Measurements from ENCODE around the gene PLXNA4. TPM values are rescaled to one million over a fixed set of nuclear protein-coding genes. Genes with fewer than 3 reads are reported as not detected.

Gene PLXNA4
- total RNA-seq, 1 donor from 2014 or later, result 3.5 TPM

DNA sequence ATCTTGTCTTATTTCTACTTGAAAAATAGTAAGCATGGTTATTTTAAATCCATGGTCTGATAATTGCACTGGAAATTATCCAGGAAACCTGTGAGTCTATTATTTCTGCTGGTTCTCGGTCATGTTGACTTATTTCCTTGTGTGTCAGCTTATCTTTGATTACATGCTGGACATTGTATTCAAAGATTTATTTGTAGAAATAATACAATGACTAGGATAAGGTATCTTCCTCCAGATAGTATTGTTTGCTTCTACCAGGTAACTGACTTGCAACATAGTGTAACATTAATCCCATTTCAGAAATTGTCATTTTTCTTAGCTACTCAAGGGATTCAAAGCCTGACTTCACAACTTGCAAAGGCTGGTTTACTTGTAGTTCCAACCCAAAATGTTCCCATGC, 33.4 kb downstream of the PLXNA4 start:
- peaks cover 4% of the 10 kb centered on the region for H3K27me3 Mint-ChIP-seq (ENCODE audit: unreplicated experiment)
- H3K4me1 Mint-ChIP-seq (ENCODE audit: unreplicated experiment), result peaks cover 13% of the 10 kb centered on the region
- no peaks in the 10 kb centered on the region for H3K36me3 Mint-ChIP-seq (ENCODE audit: low read depth, unreplicated experiment)
- H3K9me3 Mint-ChIP-seq (ENCODE audit: unreplicated experiment), result no peaks in the 10 kb centered on the region
- TF ChIP-seq, protein P1, sequence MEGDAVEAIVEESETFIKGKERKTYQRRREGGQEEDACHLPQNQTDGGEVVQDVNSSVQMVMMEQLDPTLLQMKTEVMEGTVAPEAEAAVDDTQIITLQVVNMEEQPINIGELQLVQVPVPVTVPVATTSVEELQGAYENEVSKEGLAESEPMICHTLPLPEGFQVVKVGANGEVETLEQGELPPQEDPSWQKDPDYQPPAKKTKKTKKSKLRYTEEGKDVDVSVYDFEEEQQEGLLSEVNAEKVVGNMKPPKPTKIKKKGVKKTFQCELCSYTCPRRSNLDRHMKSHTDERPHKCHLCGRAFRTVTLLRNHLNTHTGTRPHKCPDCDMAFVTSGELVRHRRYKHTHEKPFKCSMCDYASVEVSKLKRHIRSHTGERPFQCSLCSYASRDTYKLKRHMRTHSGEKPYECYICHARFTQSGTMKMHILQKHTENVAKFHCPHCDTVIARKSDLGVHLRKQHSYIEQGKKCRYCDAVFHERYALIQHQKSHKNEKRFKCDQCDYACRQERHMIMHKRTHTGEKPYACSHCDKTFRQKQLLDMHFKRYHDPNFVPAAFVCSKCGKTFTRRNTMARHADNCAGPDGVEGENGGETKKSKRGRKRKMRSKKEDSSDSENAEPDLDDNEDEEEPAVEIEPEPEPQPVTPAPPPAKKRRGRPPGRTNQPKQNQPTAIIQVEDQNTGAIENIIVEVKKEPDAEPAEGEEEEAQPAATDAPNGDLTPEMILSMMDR (IDR thresholded peaks at IDR 0.05; ENCODE audit: unreplicated experiment), result no peak
- no peak overlapping the region for H3K4me3 Mint-ChIP-seq (ENCODE audit: unreplicated experiment)
- DNase-seq (ENCODE audit: low spot score), result no peak
- H3K27ac Mint-ChIP-seq (ENCODE audit: unreplicated experiment), result no peak overlapping the region

GRCh38 chr7:132541656-132542055, 34.6 kb downstream of the PLXNA4 start:
- peaks cover 20% of the 10 kb centered on the region for H3K4me1 Mint-ChIP-seq (ENCODE audit: unreplicated experiment)
- no peak overlapping the region for H3K27ac Mint-ChIP-seq (ENCODE audit: unreplicated experiment)
- no peak for DNase-seq (ENCODE audit: low spot score)
- H3K27me3 Mint-ChIP-seq (ENCODE audit: unreplicated experiment), result peaks cover 4% of the 10 kb centered on the region
- no peaks in the 10 kb centered on the region for H3K9me3 Mint-ChIP-seq (ENCODE audit: unreplicated experiment)
- no peaks in the 10 kb centered on the region for H3K36me3 Mint-ChIP-seq (ENCODE audit: low read depth, unreplicated experiment)
- TF ChIP-seq, protein P1 (IDR thresholded peaks at IDR 0.05; ENCODE audit: unreplicated experiment), result no peak
- H3K4me3 Mint-ChIP-seq (ENCODE audit: unreplicated experiment), result no peak overlapping the region

DNA sequence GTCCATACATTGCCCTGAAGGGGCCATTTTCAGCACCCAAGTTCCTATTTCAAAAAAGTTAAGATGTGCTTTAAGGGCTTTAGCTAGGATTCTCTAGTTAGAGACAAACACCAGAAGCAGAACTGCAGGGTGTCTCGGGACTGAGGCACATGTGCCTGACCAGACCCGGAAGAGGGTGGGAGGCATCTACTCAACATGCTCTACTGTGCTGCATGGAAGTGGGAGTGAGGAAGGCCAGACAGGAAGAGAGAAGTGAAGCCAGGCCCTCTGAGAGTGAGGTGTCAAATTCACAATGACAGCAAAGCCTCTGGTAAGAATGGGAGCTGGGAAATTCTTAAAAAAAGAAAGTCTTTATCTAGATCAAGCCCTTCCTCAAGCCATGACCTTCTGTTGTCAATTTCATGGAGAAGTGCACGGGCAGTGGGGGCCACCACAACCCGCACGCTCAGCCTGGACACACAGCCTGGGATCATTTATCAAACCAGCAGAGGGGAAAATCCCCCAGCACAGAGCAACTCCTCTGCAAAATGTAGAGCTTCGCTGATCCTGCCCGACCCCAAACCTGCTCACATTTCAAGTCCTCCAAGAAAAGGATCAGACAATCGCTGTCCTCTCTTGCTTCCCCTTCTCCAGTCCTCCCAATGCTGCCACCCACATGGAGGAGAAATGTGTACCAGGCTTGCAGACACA, 38.7 kb downstream of the PLXNA4 start:
- Mint-ChIP-seq H3K27me3 (ENCODE audit: unreplicated experiment) (no peaks in the 10 kb centered on the region), H3K9me3 (ENCODE audit: unreplicated experiment) (no peaks in the 10 kb centered on the region), H3K4me3 (ENCODE audit: unreplicated experiment) (no peak overlapping the region), H3K36me3 (ENCODE audit: low read depth, unreplicated experiment) (no peaks in the 10 kb centered on the region), H3K4me1 (ENCODE audit: unreplicated experiment) (peaks cover 12% of the 10 kb centered on the region), H3K27ac (ENCODE audit: unreplicated experiment) (no peak overlapping the region)
- TF ChIP-seq, protein P1 (IDR thresholded peaks at IDR 0.05; ENCODE audit: unreplicated experiment), result no peak
- DNase-seq (ENCODE audit: low spot score), result no peak

- H3K4me1 Mint-ChIP-seq (ENCODE audit: unreplicated experiment), result peaks cover 12% of the 10 kb centered on the region
- no peaks in the 10 kb centered on the region for H3K9me3 Mint-ChIP-seq (ENCODE audit: unreplicated experiment)
- no peaks in the 10 kb centered on the region for H3K36me3 Mint-ChIP-seq (ENCODE audit: low read depth, unreplicated experiment)
- TF ChIP-seq, protein P1 (IDR thresholded peaks at IDR 0.05; ENCODE audit: unreplicated experiment), result no peak
- H3K27me3 Mint-ChIP-seq (ENCODE audit: unreplicated experiment), result no peaks in the 10 kb centered on the region
- DNase-seq (ENCODE audit: low spot score), result no peak
- H3K4me3 Mint-ChIP-seq (ENCODE audit: unreplicated experiment), result no peak overlapping the region
- H3K27ac Mint-ChIP-seq (ENCODE audit: unreplicated experiment), result no peak overlapping the region
Measured at GRCh38 chr7:132536654-132537395, 39.4 kb downstream of the PLXNA4 start.

GRCh38 chr7:132533916-132534315, 42.4 kb downstream of the PLXNA4 start:
- Mint-ChIP-seq H3K36me3 (ENCODE audit: low read depth, unreplicated experiment) (no peaks in the 10 kb centered on the region), H3K4me3 (ENCODE audit: unreplicated experiment) (no peak overlapping the region), H3K27me3 (ENCODE audit: unreplicated experiment) (no peaks in the 10 kb centered on the region), H3K4me1 (ENCODE audit: unreplicated experiment) (peaks cover 11% of the 10 kb centered on the region), H3K27ac (ENCODE audit: unreplicated experiment) (no peak overlapping the region), H3K9me3 (ENCODE audit: unreplicated experiment) (no peaks in the 10 kb centered on the region)
- DNase-seq (ENCODE audit: low spot score), result no peak
- TF ChIP-seq, protein P1 (IDR thresholded peaks at IDR 0.05; ENCODE audit: unreplicated experiment), result no peak

All from endothelial cell (in vitro differentiated cells).